H1 (cell line): ENCODE data around the gene UBQLN4. TPM values are rescaled to one million over a fixed set of nuclear protein-coding genes. Genes with fewer than 3 reads are reported as not detected.

Experiments
- CTCF ChIP-seq, 3 experiments: IDR thresholded peaks; 1 replicate in 2 of 3; 2 replicates in 1 of 3; pipeline versions ENCODE4 v1.5.1 to v1.6.1; 2011; ENCODE audit warnings: low read length in 3 of 3, mild to moderate bottlenecking in 3 of 3, inconsistent platforms in 2 of 3, low read depth in 1 of 3, moderate library complexity in 1 of 3; ENCODE audit not compliant: insufficient read depth in 1 of 3; ENCODE audit errors: control extremely low read depth in 1 of 3
- EZH2 ChIP-seq: fragments of 200-600 bp; sonication (generic); IDR thresholded peaks from 2 replicates; pipeline ENCODE4 v1.7.1; 2012; ENCODE audit warnings: low read depth, mild to moderate bottlenecking, moderate library complexity, low read length, inconsistent platforms; ENCODE audit not compliant: severe bottlenecking
- GABPA ChIP-seq: IDR thresholded peaks from 2 replicates; pipeline ENCODE4 v1.6.1; 2011; ENCODE audit warnings: mild to moderate bottlenecking, low read length, moderate library complexity, borderline replicate concordance; ENCODE audit not compliant: insufficient read depth
- JUND ChIP-seq: IDR thresholded peaks from 2 replicates; pipeline ENCODE4 v1.6.1; 2011; ENCODE audit warnings: mild to moderate bottlenecking, improper control_type of control experiment, low read length
- NANOG ChIP-seq: IDR thresholded peaks from 2 replicates; pipeline ENCODE4 v1.6.1; 2011; ENCODE audit warnings: low read length, low read depth, mild to moderate bottlenecking, inconsistent platforms; ENCODE audit not compliant: insufficient read depth, poor library complexity, severe bottlenecking
- RAD21 ChIP-seq, 2 experiments: IDR thresholded peaks in 1 of 2; conservative IDR thresholded peaks in 1 of 2; 2 replicates each; pipeline ENCODE4 v1.6.1; 2011; ENCODE audit warnings: low read depth in 2 of 2, low read length in 2 of 2, improper control_type of control experiment in 1 of 2, inconsistent platforms in 1 of 2, mild to moderate bottlenecking in 1 of 2, moderate library complexity in 1 of 2
- SIN3A ChIP-seq, 2 experiments: IDR thresholded peaks in 1 of 2; conservative IDR thresholded peaks in 1 of 2; 2 replicates each; pipeline ENCODE4 v1.6.1; 2011 to 2012; ENCODE audit warnings: low read length in 2 of 2, improper control_type of control experiment in 1 of 2, low read depth in 1 of 2, mild to moderate bottlenecking in 1 of 2
- SP4 ChIP-seq: IDR thresholded peaks from 2 replicates; pipeline ENCODE4 v1.6.1; 2012; ENCODE audit warnings: low read length, inconsistent platforms
- SRF ChIP-seq: IDR thresholded peaks from 2 replicates; pipeline ENCODE4 v1.6.1; 2011; ENCODE audit warnings: mild to moderate bottlenecking, low read depth, low read length, moderate library complexity
- polyA plus RNA-seq, 7 experiments: library from polyadenylated mRNA; depleted of rRNA in 3 of 7; stranded (reverse) in 5 of 7; unstranded in 2 of 7; fragments of >200 nt in 5 of 7; fragments of 200-250 nt in 2 of 7; gene quantifications; 1 replicate in 5 of 7; 2 replicates in 1 of 7; 4 replicates in 1 of 7; pipeline versions ENCODE4 v1.2.1 to v1.2.3, GENCODE V29; 2011 to 2013; ENCODE audit warnings: missing spikeins in 2 of 7, mixed read lengths in 2 of 7
- total RNA-seq: library from RNA; stranded (reverse); fragmentation: NEBNext Ultra II Directional; extraction: Animal tissue kit (Norgen Biotek cat#: 25700); gene quantifications from 2 replicates; pipeline ENCODE4 v1.2.1, GENCODE V29; 2021

The UBQLN4 gene
- total and polyA plus RNA-seq, 2 of the 8 experiments (the other 6 are each of a cell fraction or from before 2014, with no cell fraction given): 37.7 to 52.0 TPM

GRCh38 chr1:156060937-156061636 is 7.5 kb upstream of the UBQLN4 start, which contains the start of gene RAB25 (continued):
- peak; percentile 73 for TF ChIP-seq NANOG
- peak; percentile 18; the same call in 1 of the 2 replicates for TF ChIP-seq GABPA
- TF ChIP-seq CTCF (IDR thresholded peaks at IDR 0.05; ENCODE audit: control extremely low read depth in 1 of 3, insufficient read depth in 1 of 3, low read depth in 1 of 3, low read length in 3 of 3): no peak
- TF ChIP-seq EZH2: no peak
- peak; percentile 93 for TF ChIP-seq JUND
- TF ChIP-seq SP4: no peak
- TF ChIP-seq RAD21 (IDR thresholded peaks at IDR 0.05 in 1 of 2, conservative IDR thresholded peaks at IDR 0.05 in 1 of 2; ENCODE audit: low read depth in 2 of 2, low read length in 2 of 2): no peak; a peak in 1 of 4 replicates
- TF ChIP-seq SRF: no peak
- TF ChIP-seq SIN3A (conservative IDR thresholded peaks at IDR 0.05 in 1 of 2, IDR thresholded peaks at IDR 0.05 in 1 of 2; ENCODE audit: low read depth in 1 of 2, low read length in 2 of 2): peak in 1 of 2 experiments; percentile 52; a peak in 1 of 4 replicates
- TF ChIP-seq, all 59 proteins: peak for 19
